Measurements from ENCODE around the gene ZBTB22. TPM values are rescaled to one million over a fixed set of nuclear protein-coding genes. Genes with fewer than 3 reads are reported as not detected.

Gene ZBTB22, protein sequence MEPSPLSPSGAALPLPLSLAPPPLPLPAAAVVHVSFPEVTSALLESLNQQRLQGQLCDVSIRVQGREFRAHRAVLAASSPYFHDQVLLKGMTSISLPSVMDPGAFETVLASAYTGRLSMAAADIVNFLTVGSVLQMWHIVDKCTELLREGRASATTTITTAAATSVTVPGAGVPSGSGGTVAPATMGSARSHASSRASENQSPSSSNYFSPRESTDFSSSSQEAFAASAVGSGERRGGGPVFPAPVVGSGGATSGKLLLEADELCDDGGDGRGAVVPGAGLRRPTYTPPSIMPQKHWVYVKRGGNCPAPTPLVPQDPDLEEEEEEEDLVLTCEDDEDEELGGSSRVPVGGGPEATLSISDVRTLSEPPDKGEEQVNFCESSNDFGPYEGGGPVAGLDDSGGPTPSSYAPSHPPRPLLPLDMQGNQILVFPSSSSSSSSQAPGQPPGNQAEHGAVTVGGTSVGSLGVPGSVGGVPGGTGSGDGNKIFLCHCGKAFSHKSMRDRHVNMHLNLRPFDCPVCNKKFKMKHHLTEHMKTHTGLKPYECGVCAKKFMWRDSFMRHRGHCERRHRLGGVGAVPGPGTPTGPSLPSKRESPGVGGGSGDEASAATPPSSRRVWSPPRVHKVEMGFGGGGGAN
- 2.3 to 4.3 TPM (median 4.1 TPM) in 5 replicates for total RNA-seq (2022; extraction: Qiagen RNA extraction)

DNA sequence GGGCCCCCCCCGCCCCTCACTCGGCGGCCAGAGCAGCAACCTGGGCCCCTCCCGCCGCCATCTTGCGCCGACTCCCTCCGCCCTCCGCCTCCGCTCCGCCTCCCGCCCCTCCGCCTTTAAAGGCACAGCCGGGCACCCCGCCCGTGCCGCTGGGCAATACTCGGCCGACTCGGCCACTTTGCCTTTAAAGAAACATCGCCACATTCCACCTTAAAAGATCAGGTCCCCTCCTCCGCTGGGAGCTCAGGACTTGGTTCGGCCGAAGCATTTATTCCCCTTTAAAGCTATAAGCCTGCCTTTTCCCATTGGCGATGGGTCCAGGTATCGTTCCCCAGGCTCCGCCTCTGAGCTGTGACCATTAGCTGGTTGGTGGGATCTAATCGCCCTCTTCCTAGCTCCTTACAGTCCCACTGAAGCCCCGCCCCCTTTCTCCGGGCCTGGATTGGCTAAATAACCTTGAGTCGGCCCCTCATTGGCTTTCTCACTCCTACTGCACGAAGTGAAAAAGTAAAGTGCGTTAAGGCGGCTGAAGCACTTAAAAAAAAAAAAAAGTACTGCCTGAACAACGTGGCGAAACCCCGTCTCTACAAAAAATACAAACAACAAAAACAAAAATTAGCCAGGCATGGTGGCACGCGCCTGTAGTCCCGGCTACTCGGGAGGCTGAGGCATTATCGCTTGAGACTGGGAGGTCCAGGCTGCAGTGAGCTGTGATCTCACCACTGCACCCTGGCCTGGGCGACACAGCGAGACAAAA is at the start of gene ZBTB22:
Gene ZBTB22, minus strand, starts transcription at position 76 of the 757 bp plus-strand sequence. CDS start 828 bp downstream, outside the sequence.

DNA sequence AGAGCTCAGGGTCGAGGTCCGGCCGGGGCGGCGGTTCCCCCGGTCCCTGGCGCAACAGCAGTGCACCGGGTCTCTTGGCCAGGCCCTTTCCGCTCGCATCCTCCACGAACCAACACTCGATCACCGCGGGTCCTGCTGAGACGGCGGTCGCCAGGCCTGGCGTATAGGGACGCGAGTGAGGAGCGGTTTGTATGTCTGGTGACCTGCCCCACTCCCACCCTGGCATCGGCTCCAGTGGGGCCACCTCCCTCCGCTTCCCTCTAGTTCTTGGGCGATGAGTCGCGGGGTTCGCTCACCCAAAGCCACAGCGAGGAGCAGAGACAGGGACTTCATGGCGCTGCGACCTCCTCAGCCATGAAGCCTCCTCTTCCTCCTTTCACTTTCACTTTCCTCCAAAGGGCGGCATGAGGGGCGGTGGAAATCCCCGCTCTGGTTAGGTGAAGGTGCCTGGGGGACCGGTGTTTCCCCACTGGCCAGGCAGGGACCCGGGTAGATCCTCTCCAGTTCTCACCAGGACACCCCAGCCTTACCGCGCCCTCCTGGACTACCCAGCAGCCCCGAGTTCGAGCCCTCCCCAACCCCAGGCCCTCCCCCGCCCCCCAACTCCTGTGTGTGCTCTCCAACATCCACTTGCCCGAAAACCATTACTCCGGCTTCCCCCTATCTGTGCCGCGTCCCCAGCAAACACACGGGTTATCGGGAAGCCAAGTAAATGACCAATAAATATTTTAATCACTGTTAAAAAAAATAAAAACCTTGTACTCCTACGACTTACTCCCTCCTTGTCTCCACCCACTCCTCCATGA is 3.6 kb downstream of the ZBTB22 start, which contains the start of gene TAPBP:
Gene TAPBP, minus strand, starts transcription at position 370 of the 806 bp plus-strand sequence. Its CDS starts 37 bp downstream, at position 333.

DNA sequence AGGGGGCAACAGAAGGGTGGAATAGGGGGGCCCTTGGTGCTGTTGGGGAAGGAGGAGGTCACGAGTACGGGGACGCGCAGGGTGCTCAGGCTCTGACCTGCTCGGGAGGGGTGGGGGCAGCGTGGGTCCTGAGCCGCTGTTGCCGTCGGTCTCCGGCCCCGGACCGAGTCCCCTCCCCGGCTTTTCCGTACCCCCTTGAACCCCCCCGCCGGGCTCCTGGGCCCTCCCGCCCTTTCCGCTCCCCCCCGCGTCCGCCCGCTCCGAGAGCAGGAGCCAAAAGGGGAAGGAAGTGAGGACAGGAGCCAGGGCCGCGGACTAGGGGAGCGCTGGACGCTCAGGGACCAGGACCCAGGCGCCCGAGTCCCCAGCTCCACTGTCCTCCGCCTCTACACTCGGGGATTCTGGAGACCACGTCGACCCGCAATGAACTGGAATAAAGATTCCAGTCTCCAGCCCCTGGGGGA is 18.7 kb downstream of the ZBTB22 start, which contains the start of gene RGL2:
Gene RGL2, minus strand, starts transcription at position 170 of the 464 bp plus-strand sequence. CDS start 332 bp downstream, outside the sequence.

DNA sequence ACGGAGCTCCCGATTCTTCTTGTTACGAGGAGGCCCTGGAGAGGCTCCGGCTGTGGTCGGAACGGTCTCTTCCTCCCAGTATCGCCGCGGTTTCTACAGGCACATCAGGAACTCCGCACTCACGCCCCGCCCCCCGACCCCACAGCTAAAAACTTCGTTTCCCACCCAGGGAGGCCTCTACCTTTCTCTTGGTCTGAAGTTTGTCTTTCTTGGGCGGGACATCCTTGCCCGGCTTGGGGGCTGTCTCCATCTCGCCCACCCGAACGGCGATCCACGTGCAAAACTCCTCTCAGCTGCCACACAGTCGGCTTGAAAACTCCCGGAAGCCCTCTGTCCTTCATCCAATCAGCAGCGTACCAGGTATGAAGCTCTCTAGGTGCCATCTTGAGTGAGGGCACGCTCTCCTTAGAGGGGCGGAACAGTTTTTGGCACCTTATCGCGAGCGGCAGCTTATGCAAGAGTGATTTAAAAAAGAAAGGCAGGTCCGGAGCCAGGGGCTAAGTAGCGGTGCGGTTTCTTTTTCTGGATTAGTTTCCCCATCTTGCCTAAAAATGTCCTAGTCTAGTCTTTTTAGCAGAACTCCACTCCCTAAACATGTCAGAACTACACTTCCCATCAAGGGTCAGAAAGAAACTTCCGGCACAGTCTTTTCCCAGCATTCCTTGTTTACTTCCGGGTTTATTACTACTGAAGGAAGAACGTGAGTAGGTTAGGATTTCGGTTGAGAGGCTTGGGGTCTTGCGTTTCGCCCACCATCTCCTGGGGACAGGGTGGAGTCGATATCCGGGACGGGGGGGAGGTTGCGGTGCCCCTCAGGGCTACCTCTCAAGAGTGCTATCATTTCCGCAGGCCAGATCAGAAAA is 28.4 kb downstream of the ZBTB22 start, which contains the start of the genes PFDN6 and WDR46:
Gene PFDN6, plus strand, starts transcription at position 681 of the 863 bp plus-strand sequence. CDS start 256 bp downstream, outside the sequence.
Gene WDR46, minus strand, starts transcription at position 319 of the 863 bp plus-strand sequence. Its CDS starts 69 bp downstream, at position 250.

DNA sequence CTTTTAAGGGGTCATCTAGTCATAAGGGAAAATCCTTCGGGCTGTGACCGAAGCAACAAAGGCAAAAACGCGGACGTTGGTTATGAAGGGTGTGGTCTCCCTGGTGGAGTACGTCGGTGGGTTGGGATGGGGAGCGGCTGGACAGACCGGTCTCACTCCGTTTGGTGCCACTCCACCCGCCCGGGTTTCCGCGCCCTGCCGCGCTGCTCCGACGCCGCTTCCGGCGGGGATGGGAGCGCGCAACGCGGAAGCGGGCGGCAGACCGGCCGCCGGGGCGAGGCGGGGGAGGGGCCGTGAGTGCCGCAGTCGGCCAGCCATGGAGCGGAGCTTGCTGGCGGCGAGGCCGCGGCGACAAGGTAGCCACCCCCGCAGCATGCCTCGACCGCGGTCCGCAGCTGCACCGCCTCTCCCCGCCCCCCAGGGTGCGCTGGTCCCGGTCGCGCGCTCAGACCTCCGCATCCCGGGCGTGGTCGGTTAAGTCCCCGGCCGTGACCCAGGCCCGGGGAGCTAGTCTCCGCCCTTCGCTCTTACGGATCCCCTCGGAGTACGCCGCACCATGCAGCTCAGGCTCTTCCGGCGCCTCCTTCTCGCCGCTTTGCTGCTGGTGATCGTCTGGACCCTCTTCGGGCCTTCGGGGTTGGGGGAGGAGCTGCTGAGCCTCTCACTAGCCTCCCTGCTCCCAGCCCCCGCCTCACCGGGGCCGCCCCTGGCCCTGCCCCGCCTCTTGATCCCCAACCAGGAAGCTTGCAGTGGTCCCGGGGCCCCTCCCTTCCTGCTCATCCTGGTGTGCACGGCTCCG is 40.5 kb downstream of the ZBTB22 start, which contains the start of gene B3GALT4:
Gene B3GALT4, plus strand, starts transcription at position 260 of the 799 bp plus-strand sequence. Its CDS starts 297 bp downstream, at position 557.

DNA sequence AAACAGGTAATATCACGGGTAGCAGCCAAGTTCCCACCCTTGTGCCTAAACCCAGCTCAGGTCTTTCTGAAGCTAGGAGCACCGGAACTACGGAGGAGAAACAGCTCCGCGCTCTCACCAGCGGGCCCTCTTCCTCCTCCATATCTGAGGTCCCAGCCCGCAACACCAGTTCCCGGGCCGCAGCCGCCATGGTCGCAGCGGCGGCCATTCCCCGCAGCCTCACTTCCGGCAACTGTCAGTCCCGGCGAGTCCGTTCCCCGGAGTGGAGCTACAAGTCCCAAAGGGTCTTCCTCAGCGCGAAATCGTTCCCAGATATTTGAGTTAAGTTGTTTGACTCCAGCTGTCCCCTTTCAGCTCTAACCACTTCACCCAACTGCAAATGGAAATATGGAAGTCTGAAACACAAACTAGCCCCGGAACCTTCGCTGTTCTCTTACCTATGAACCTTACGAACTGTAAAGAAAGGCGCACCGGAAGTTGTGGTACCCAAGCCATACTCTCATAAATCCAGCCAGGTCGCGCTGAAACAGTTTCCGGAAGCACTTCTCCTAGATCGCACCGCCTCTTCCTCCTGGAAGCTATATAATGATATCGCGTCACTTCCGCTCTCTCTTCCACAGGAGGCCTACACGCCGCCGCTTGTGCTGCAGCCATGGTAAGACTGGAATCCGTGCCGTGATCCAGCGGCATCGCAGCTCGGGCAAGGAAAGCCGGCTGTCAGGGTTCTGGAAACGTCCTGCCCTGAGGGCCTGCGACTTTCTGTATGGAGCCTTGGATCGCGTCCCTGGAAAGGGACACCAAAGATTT is 45.9 kb downstream of the ZBTB22 start, which contains the start of the genes RPS18 and VPS52:
Gene RPS18, plus strand, starts transcription at position 608 of the 807 bp plus-strand sequence. Its CDS starts 45 bp downstream, at position 653.
Gene VPS52, minus strand, starts transcription at position 409 of the 807 bp plus-strand sequence. Its CDS starts 201 bp downstream, at position 208.

Other genes with a start within 250 kb of the ZBTB22 start
- 0.05 to 0.22 TPM in 2 of 5 replicates, not detected in the others for gene HLA-DPA1, start 244.1 kb downstream of the ZBTB22 start, total RNA-seq (2022; extraction: Qiagen RNA extraction)
- not detected in 5 replicates for gene HLA-DPB1, start 241.8 kb downstream of the ZBTB22 start, total RNA-seq (2022; extraction: Qiagen RNA extraction)
- 0.52 to 1.2 TPM (median 0.92 TPM) in 5 replicates for gene COL11A2, start 125.3 kb downstream of the ZBTB22 start, total RNA-seq (2022; extraction: Qiagen RNA extraction)
- gene RXRB, start 117.1 kb downstream of the ZBTB22 start, total RNA-seq (2022; extraction: Qiagen RNA extraction), result 18.0 to 24.0 TPM (median 21.6 TPM) in 5 replicates
- 111 to 117 TPM (median 113 TPM) in 5 replicates for gene SLC39A7, start 116.9 kb downstream of the ZBTB22 start, total RNA-seq (2022; extraction: Qiagen RNA extraction)
- gene HSD17B8, start 113.1 kb downstream of the ZBTB22 start, total RNA-seq (2022; extraction: Qiagen RNA extraction), result 12.9 to 17.5 TPM (median 16.9 TPM) in 5 replicates
- gene RING1, start 109.2 kb downstream of the ZBTB22 start, total RNA-seq (2022; extraction: Qiagen RNA extraction), result 19.3 to 27.2 TPM (median 25.7 TPM) in 5 replicates
- gene VPS52, start 45.9 kb downstream of the ZBTB22 start, total RNA-seq (2022; extraction: Qiagen RNA extraction), result 14.1 to 20.3 TPM (median 17.1 TPM) in 5 replicates
- gene RPS18, start 45.7 kb downstream of the ZBTB22 start, total RNA-seq (2022; extraction: Qiagen RNA extraction), result 2,485 to 2,639 TPM (median 2,575 TPM) in 5 replicates
- 0.42 to 0.93 TPM (median 0.72 TPM) in 5 replicates for gene B3GALT4, start 40.6 kb downstream of the ZBTB22 start, total RNA-seq (2022; extraction: Qiagen RNA extraction)
- 55.2 to 60.7 TPM (median 56.9 TPM) in 5 replicates for gene WDR46, start 28.5 kb downstream of the ZBTB22 start, total RNA-seq (2022; extraction: Qiagen RNA extraction)
- gene PFDN6, start 28.1 kb downstream of the ZBTB22 start, total RNA-seq (2022; extraction: Qiagen RNA extraction), result 98.0 to 128 TPM (median 112 TPM) in 5 replicates
- 11.1 to 16.5 TPM (median 15.2 TPM) in 5 replicates for gene RGL2, start 18.8 kb downstream of the ZBTB22 start, total RNA-seq (2022; extraction: Qiagen RNA extraction)
- 39.1 to 43.3 TPM (median 40.3 TPM) in 5 replicates for gene TAPBP, start 3.7 kb downstream of the ZBTB22 start, total RNA-seq (2022; extraction: Qiagen RNA extraction)
- 34.7 to 45.1 TPM (median 36.7 TPM) in 5 replicates for gene DAXX, start 5.2 kb upstream of the ZBTB22 start, total RNA-seq (2022; extraction: Qiagen RNA extraction)
- 41.3 to 47.9 TPM (median 45.8 TPM) in 5 replicates for gene KIFC1, start 74.1 kb upstream of the ZBTB22 start, total RNA-seq (2022; extraction: Qiagen RNA extraction)
- gene PHF1, start 93.3 kb upstream of the ZBTB22 start, total RNA-seq (2022; extraction: Qiagen RNA extraction), result 12.9 to 20.5 TPM (median 18.7 TPM) in 5 replicates
- 179 to 238 TPM (median 212 TPM) in 5 replicates for gene CUTA, start 100.4 kb upstream of the ZBTB22 start, total RNA-seq (2022; extraction: Qiagen RNA extraction)
- gene SYNGAP1, start 102.3 kb upstream of the ZBTB22 start, total RNA-seq (2022; extraction: Qiagen RNA extraction), result 3.2 to 6.4 TPM (median 5.2 TPM) in 5 replicates
- 10.5 to 11.9 TPM (median 11.8 TPM) in 5 replicates for gene ZBTB9, start 136.8 kb upstream of the ZBTB22 start, total RNA-seq (2022; extraction: Qiagen RNA extraction)

All from A549 treated with CORT108297 at 1 μM for 4 hours (cell line).